ENCODE measurements around the gene GAREM2.

DNA sequence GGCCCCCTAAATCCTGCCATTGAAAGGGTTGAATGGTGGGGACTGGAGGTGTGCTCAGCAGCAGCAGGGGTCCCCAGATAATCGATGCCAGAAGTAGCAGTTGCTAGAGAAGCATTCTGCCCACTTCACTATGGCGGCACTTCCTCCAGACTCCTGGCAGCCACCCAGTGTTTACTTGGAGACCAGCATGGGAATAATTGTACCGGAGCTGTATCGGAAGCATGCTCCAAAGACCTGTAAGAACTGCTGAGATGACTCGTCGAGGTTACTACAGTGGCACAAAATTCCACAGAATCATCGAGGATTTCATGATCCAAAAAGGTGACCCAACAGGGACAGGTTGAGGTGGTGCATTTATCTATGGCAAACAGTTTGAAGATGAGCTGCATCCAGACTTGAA lies 11.0 kb upstream of the GAREM2 start:
- TF ChIP-seq, protein P1, sequence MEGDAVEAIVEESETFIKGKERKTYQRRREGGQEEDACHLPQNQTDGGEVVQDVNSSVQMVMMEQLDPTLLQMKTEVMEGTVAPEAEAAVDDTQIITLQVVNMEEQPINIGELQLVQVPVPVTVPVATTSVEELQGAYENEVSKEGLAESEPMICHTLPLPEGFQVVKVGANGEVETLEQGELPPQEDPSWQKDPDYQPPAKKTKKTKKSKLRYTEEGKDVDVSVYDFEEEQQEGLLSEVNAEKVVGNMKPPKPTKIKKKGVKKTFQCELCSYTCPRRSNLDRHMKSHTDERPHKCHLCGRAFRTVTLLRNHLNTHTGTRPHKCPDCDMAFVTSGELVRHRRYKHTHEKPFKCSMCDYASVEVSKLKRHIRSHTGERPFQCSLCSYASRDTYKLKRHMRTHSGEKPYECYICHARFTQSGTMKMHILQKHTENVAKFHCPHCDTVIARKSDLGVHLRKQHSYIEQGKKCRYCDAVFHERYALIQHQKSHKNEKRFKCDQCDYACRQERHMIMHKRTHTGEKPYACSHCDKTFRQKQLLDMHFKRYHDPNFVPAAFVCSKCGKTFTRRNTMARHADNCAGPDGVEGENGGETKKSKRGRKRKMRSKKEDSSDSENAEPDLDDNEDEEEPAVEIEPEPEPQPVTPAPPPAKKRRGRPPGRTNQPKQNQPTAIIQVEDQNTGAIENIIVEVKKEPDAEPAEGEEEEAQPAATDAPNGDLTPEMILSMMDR (conservative IDR thresholded peaks at IDR 0.05; ENCODE audit: low read depth, low read length): no peak
- TF ChIP-seq EZH2 (IDR thresholded peaks at IDR 0.05; ENCODE audit: borderline replicate concordance, low read depth, low read length, poor library complexity, severe bottlenecking): no peak

All from A673 (cell line).